SIG-M5 treated with dmso at 0.1 percent for 504 hours (cell line): ENCODE measurements around the gene ATRAID.

Experiments
- DNase-seq: peaks from one replicate; lab custom pipeline; 2025; ENCODE audit not compliant: unreplicated experiment; lab: John Stamatoyannopoulos, UW

Gene ATRAID

GRCh38 chr2:27218614-27219013, 6.8 kb downstream of the ATRAID start:
- DNase-seq: no peak

- DNase-seq: no peak
Measured at GRCh38 chr2:27219091-27219490, 7.2 kb downstream of the ATRAID start.

- no peak for DNase-seq
Measured at GRCh38 chr2:27220091-27220490, 8.2 kb downstream of the ATRAID start.

- DNase-seq: no peak
Measured at GRCh38 chr2:27221166-27221565, 9.3 kb downstream of the ATRAID start.

GRCh38 chr2:27222407-27222806, 10.6 kb downstream of the ATRAID start:
- no peak for DNase-seq

DNA sequence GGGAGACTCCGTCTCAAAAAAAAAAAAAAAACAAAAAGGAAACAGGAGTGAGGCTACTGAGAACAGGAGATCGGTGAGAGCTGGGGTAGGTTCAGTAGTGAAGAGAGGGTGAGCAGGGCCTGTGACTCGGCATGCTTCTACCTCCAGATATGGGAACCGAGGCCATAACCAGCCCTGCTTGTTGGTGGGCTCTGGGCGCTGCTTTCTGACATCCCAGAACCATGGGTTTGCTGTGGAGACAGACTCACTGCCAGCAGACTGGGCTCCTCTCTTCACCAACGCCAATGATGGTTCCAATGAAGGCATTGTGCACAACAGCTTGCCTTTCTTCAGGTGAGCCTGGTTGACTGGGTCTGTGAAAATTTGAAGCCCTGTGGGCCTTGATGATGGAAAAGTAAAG, 11.6 kb downstream of the ATRAID start:
- DNase-seq: no peak

DNA sequence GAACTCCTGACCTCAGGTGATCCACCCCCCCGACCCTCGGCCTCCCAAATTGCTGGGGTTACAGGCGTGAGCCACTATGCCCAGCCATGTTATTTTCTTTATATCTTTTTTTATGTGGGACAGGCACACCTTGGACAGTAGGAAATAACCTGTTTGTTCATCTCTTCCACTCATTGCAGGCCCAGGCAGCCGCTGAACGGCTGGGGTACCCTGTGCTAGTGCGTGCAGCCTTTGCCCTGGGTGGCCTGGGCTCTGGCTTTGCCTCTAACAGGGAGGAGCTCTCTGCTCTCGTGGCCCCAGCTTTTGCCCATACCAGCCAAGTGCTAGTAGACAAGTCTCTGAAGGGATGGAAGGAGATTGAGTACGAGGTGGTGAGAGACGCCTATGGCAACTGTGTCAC, 13.7 kb downstream of the ATRAID start:
- DNase-seq: no peak

DNA sequence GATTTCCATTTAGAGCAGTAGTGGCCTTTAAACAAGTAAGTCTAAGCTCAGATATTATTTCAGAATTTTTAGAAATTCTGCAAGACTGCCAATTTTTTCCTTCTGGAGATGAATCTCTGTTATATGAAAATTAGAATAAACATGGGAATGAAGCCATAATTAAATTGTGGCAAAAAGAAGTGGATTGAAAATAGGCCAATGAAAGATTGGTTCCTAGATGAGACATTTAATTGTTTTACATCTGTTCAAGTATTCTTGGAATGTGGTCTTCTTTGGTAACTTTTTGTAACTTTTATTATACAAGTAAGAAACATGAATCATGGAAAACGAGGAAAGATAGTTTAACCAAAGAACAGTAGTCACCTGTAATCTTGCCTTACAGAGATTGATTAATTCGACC, 15.7 kb downstream of the ATRAID start:
- no peak for DNase-seq

DNA sequence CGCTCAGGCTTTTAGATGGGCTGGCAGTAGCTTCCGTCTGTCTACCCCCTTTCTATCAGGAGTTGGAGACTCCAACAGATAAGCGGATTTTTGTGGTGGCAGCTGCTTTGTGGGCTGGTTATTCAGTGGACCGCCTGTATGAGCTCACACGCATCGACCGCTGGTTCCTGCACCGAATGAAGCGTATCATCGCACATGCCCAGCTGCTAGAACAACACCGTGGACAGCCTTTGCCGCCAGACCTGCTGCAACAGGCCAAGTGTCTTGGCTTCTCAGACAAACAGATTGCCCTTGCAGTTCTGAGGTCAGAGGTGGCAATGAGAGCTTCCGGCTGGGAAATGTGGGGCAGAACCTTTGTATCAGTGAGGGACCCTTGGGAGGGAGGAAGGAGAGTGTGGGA, 20.1 kb downstream of the ATRAID start:
- DNase-seq: no peak

DNA sequence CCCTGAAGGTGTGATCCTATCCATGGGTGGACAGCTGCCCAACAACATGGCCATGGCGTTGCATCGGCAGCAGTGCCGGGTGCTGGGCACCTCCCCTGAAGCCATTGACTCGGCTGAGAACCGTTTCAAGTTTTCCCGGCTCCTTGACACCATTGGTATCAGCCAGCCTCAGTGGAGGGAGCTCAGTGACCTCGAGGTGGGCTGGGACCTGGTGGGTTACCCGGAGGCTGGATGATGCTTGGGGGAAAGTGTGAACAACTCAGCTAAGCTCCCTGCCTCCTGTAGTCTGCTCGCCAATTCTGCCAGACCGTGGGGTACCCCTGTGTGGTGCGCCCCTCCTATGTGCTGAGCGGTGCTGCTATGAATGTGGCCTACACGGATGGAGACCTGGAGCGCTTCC, 21.5 kb downstream of the ATRAID start:
- DNase-seq: no peak

DNA sequence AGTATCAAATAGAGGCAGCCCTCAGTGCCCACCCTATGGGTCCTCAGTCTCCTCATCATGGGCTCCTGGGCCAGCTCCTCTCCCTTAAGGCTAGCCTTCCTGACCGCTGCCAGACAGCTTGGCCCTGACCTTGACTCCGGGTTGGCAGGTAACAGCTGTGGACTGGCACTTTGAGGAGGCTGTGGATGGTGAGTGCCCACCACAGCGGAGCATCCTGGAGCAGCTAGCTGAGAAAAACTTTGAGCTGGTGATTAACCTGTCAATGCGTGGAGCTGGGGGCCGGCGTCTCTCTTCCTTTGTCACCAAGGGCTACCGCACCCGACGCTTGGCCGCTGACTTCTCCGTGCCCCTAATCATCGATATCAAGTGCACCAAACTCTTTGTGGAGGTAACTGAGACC, 24.3 kb downstream of the ATRAID start:
- DNase-seq: no peak

- DNase-seq: no peak
Measured at GRCh38 chr2:27236626-27237025, 24.8 kb downstream of the ATRAID start.

DNA sequence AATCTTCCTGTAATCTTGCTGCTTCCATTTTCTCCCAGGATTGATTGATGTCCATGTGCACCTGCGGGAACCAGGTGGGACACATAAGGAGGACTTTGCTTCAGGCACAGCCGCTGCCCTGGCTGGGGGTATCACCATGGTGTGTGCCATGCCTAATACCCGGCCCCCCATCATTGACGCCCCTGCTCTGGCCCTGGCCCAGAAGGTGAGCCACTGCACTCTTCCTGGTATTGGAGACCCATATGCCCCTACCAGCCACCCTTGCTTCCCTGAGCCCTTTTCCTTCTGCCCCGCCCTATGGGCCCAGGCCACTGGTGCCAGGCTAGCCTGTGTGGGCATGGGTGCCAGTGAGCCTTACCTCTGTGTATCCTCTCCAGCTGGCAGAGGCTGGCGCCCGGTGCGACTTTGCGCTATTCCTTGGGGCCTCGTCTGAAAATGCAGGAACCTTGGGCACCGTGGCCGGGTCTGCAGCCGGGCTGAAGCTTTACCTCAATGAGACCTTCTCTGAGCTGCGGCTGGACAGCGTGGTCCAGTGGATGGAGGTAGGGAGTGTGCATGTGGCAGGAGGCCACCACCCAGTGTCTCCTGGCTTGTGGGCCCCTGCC, 25.6 kb downstream of the ATRAID start:
- no peak for DNase-seq

DNA sequence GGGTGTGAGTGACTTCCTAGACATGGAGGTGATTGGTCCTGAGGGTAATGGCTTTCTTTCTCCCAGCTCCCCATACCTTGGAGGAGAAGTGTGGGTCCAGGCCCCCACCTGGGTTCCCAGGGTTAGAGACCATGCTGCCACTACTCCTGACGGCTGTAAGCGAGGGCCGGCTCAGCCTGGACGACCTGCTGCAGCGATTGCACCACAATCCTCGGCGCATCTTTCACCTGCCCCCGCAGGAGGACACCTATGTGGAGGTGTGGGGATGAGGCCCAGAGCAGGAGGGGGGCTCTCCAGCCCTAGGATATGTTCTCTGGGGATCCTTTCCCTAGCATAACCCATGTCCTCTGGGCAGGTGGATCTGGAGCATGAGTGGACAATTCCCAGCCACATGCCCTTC, 27.1 kb downstream of the ATRAID start:
- no peak for DNase-seq

- no peak for DNase-seq
Measured at GRCh38 chr2:27240406-27240805, 28.6 kb downstream of the ATRAID start.

- DNase-seq: no peak
Measured at GRCh38 chr2:27241761-27242613, 30.1 kb downstream of the ATRAID start.

- no peak for DNase-seq
Measured at GRCh38 chr2:27242614-27242951, 30.7 kb downstream of the ATRAID start.

DNA sequence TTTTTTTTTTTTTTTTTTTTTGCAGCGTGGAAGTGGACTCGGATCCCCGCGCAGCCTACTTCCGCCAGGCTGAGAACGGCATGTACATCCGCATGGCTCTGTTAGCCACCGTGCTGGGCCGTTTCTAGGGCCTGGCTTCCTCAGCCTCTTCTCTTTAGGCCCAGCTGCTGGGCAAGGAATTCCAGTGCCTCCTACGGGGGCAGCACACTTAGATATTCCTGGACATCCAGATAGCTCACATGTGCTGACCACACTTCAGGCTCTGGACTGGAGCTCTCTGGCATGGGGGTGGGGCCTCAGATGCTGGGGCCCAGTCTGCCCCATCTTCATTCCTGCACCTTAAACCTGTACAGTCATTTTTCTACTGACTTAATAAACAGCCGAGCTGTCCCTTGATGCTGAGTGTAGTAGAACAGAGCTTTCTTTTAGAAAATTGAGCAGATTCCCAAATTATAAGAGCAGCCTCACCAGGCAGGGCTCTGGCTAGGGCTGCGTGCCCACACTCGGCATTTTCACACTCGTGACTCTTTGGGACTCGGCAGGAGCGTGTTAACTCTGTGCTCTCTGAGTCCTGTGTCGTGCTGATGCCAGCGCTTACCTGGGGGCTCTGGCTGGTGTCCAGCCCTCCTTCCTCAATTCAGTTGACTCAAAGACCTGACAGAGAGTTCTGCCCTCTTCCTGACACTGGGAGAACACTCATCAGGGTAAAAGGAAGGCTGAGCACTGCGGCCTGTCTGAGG, 31.7 kb downstream of the ATRAID start:
- DNase-seq: no peak

- no peak for DNase-seq
Measured at GRCh38 chr2:27245116-27245515, 33.3 kb downstream of the ATRAID start.

GRCh38 chr2:27245626-27246025, 33.8 kb downstream of the ATRAID start:
- DNase-seq: no peak

DNA sequence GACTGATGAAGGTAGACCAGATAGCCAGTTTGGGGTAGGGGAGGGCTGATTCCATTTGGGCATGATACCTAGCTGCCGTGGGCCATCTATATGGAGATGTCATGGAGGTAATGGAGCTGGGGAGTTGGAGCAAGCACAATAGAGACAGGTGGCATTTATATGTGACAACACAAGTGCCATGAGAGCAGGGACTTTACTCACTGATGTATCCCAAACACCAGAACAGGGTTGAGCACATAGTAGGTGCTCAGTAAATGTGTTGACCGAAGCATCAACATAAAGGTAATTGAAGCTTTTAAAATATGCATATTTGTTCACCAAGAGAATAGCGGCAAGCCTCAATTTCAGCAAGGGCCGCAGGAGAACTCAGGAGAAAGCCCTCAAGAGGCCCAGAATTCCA, 36.1 kb downstream of the ATRAID start:
- no peak for DNase-seq
